Germinal center (tissue), 1 donor: ENCODE results near the gene BCAS3.
"Not testable (repeated sequence)": the region's sequence is repeated elsewhere in the genome, so short reads cannot be mapped to it uniquely, and the experiment has no call there.

ENCODE experiments used
- DNase-seq: peaks from one replicate; pipeline ENCODE4 v3.0.0; 2012; ENCODE audit warnings: mixed read lengths, low spot score

Gene BCAS3

DNA sequence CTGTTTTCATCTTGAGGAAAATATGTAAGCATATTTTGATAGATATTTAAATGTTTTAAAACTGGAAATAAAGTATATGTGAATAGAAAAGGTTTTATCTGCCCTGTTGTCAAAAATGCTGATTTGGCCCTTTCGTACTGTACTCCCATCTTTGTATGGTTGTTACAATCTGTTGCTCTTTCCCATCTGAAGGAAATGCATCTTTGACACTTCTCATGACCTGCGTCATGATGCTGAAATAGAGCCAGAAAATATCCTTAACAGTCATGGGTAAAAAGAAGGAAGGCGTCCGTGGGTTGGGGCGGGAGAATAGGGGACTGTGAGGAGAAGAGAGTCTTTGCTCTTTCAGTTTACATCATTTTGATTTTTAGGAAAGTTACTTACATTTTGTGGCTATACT lies 327.7 kb downstream of the BCAS3 start:
- no peak for DNase-seq

DNA sequence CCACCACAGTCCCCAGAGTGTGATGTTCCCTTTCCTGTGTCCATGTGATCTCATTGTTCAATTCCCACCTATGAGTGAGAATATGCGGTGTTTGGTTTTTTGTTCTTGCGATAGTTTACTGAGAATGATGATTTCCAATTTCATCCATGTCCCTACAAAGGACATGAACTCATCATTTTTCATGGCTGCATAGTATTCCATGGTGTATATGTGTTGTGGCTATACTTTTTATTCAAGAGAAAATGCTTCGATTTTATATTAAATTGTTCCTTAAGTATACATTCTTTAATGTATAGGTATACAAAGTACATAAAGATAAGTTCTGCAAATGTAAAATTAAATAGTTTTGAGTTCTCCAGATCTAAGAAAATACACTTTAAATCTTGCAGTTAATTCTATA lies 328.3 kb downstream of the BCAS3 start:
- DNase-seq, result not testable (repeated sequence)

DNA sequence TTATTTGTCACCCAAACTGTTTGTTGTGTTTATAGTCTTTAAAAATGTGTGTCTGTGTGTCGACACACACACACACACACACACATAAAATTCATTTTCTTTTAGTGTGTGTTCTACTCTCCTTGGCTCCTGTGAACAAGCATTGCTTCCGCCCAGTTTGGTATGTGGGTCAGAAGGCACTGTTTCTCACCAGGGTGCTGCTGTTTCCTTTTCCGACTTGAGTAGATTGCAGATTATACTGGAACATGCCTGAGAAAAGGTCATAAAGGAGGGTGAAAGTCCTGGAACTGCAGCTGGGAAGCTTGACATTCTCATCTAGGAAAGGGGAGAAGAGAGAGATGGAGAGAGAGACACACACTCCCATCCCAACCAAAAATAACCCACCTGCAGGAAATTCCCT lies 330.3 kb downstream of the BCAS3 start:
- DNase-seq, result no peak

DNA sequence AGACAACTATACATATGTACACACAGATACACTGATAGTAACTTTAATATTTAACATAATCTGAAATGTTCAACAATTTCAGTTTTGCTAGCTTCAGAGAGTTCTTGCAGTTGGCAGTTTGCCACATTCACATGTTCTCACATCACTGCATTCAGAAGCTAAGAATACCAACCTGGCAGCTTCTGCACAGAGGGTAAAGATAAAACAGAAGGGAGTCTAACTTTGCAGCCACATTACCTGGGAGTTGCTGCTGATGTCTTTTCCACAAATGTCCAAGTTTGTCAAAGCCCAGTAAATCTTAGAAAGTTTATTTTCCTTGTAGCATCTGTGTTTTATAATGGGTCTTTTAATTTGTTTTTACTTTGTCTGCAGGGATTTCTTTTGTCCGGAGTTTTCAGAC lies 332.0 kb downstream of the BCAS3 start:
- no peak for DNase-seq

DNA sequence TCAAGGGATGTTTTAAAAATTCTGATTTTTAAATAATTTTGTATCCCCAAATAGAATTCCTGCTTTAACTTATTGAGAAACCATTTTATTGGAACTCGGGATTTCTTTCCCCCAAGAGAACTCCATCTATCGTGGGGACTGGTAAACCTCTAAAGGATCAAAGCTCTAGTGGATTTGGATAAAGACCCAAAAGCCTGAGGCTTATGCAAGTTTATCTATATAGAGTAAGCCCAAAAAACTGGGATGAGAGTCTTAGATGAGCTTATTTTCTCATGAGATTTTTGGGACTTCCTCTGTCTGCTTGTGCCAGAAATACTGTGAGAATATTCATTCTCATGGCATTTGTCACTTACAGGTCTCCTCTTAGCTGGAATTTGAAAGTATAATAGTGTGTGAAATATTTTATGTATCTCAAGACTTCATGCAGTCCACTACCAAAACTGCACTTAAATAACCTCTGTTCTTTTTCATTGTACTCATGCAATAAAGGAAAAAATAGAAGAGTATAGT lies 333.1 kb downstream of the BCAS3 start:
- DNase-seq, result no peak

DNA sequence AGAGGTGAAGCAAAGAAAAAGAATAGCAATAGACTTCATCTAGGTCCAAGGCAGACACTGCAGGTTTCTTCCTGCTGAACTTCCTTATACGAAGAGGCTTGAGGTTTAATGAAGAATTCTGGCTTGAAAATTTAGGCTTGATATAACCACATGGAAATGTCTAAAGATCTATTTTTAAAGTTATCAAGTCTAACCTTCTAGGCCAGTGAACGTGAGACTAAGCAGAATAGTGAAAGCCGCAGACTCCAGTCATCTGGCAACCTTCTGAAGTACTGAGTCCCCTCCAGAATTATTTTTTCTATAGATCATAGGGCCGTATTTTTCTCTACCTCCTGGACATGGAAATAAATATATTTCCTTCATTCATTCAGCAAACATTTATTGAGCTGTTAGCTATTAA lies 333.6 kb downstream of the BCAS3 start:
- DNase-seq, result no peak

DNA sequence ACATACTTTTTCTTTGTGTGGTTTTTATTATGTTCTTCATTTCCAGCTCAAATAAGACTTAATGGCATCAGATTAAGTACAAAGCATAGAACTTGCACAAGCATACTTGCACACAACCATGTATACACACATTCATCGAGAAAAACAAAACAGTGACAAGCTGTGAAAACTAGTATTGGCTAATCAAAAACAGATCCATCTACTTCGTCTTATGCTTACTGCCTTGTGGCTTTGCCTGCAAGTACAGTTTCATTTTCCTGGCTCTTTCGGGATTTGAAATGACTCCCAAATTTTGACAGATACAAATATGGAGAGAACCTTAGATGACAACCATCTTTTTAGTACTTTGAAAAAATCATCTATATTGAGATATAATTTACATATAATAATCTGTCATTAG lies 338.3 kb downstream of the BCAS3 start:
- DNase-seq, result no peak

DNA sequence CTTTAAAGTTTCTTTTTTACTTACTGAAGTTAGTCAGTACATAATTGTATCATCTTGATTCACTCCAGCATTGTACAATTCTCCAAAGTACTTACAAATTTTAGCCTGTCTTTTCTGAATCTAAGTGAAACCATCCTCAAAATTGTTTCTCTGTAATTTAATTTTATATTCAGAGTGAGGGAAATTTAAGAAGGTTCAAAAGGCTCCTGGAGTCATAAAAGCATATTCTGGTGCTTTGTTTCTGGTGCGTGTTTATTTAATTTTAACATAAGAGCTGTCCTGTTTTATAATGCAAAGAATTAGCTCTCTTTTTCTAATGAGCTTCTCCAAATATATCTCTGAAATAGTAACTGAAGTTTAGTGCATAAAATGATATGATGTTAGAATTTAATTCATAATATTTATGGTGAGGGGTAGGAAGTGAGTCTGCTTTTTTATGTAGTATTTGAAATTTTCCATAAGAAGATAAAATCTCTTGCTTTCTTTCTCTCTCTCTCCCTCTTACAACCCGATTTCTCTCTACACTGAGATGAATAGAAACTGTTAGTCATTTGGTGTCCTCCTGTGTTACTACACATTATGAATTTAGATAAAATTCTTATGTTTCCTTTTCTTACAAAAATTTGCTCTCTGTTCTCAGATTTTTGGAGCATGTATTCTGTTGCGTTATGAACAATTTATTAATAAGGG lies 339.8 kb downstream of the BCAS3 start:
- DNase-seq, result no peak

DNA sequence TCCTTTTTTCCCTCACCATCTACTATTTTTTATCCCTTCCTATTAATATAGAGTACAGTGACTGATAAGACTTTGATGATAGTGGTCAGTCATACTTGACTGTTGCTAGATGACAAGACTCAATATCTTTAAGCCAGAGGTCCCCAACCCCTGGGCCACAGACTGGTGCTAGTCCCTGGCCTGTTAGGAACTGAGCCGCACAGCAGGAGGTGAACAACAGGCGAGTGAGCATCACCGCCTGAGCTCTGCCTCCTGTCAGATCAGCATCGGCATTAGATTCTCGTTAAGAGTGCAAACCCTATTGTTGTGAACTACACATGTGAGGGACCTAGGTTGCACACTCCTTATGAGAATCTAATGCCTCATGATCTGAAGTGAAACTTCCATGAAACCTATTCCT lies 341.3 kb downstream of the BCAS3 start:
- DNase-seq, result no peak

DNA sequence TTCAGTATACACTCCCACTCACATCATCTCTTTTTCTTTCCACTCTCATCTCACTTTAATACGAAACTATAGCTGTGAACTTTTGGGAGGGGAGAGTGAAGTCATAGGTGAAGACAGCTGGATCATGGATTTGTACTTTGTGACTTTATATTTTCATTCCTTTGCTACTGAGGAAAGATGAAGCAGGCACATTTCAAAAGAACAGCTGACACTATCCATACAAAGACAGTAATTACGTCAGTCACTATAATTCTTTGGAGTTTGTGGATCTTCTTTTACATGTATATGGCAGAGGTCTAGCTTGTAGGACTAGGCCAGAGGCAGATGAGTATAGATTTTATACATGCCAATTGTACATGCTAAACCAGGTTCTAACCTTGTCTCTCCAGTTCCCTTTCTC lies 346.3 kb downstream of the BCAS3 start:
- no peak for DNase-seq

DNA sequence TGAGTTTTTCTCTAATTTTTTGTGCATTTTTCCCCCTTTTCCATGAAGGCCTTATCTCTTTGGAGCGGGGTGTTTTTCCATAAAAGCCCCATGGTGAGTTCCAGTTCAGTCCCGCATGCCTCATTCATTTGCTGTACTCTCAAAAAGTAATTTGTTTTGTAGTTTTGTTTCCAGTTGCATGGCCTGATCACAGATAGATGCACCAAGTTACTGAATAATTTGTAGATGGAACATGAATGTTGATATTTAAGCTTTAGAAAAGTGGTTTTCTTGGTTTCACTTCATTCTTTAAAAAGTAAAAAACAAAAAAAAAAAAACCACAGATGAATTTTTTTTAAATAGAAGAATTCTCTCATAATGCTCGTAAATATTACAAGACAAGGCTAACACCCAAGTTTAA lies 349.2 kb downstream of the BCAS3 start:
- DNase-seq, result no peak

DNA sequence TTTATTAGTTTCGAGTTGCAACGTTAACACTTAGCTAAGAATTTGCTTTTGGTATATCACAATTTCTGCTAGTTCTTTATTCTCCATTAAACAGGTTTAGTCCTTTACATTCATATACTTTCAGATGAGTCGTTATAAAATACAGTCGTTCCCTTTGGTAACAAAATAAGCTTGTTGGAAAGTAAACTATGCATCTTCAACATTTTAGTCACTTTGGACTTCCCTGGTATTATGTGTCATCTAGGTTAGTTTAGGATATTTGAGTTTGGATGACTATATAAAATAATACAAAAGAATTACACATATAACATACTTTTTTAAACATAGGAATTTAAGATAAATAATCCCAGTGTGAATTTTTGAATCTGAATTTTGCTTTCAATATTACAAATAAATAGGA lies 351.5 kb downstream of the BCAS3 start:
- no peak for DNase-seq

DNA sequence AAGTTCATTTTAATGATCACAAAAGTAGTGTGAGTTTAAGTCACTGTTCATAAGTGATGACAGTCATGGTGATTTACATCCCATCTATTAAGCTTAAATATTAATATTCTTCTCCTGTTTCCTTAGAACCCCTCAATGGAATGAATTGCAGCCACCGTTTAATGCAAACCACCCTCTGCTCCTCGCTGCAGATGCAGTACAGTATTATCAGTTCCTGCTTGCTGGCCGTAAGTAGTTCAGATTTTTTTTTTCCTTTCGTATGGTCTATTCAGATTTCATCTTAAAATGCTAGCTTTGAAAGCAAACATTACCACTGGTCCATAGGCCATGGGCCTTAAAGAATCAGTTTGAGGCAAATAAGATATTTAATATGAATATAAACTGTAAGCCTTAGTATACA lies 363.0 kb downstream of the BCAS3 start:
- DNase-seq, result no peak

DNA sequence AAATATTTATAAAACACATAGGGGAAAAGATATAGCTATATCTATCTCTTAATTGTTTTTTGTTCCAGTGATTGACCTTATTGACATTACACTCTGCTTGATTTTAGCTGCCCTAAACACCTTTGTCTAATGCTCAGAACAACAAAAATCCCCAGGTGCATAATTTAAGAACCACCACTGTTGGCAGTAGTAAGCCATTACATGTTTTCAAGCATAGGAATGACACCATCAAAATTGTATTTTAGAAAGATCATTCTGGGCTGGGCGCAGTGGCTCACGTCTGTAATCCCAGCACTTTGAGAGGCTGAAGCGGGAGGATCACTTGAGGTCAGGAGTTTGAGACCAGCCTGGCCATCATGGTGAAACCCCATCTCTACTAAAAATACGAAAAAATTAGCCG lies 364.7 kb downstream of the BCAS3 start:
- not testable (repeated sequence) for DNase-seq

DNA sequence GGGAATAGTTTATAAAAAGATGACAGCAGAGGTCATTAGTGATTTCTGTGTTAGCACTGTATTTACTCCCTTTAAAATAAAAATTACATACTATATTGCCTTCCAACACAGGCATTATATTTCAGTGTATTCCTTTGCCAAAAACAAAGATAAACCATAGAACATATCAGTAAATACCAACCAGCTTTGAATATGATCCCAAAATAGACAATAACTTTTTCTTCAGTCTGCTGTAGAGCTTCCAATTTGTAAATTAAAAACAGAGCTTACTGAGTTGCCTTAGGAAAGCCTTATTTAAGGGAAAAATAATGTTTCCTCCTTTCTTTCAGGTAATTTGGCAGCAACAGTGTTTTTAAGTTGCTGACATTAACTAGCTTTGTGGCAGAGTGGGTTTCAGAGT lies 369.9 kb downstream of the BCAS3 start:
- no peak for DNase-seq

DNA sequence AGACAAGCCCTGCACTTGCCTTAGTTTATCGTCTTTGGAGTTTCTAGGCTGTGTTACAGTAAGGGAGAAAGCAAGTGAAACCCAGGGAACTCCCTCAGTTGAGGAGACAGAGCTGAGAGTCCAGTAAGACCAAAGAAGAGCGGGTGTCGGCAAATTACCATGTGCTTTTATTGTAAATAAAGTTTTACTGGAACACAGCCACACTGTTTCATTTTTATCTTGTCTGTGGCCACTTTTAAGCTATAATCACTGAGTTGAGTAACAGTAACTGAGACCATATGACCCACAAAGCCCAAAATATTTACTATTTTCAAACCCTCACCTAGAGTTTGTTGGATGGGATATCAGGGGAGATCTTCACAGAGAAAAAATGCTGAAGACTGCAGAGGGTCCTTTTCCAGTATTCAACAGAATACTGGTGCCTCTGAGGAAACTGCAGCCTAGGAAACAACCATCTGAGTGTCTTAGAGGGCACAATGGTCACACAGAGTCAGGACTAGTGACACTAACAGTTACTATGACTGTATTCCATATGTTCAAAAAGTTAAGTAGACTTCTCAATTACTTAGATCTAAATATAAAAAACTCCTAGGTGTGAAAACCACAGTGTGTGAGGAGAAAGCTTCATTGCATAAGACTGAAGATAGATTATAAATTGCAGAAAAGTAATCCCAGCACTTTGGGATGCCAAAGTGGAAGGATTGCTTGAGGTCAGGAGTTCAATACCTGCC lies 370.9 kb downstream of the BCAS3 start:
- no peak for DNase-seq

DNA sequence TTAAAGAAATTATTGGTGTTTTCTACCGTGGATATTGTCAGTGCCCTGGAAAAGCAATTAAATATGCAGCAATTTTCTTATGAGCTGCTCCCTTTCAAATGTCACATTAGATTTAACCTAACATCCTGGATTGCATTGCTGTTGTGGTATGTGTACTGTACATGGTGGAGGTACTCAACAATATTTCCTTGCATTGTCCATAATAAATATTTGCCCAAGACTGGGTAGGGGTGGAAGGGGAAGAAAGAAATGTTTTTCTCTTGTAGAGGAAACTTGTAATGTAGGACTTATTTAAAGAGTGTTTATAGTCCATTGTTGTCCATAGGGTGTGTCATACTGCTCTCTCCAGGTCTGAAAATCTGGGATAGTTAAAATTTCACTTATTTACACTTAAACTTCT lies 375.8 kb downstream of the BCAS3 start:
- DNase-seq, result no peak

DNA sequence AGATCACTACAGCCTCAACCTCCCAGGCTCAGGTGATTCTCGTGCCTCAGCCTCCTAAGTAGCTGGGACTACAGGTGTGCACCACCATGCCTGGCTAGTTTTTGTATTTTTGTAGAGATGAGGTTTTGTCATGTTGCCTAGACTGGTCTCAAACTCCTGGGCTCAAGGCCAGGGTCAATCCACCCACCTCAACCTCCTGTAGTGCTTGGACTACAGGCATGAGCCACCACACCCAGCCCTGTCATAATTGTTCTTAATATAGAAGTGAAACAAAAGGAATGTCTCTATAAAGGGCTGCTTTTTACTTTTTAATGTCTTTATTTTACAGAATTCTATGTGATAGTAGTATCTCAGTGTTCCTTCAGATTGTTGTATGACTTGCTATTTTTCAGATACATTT lies 376.8 kb downstream of the BCAS3 start:
- DNase-seq, result no peak

DNA sequence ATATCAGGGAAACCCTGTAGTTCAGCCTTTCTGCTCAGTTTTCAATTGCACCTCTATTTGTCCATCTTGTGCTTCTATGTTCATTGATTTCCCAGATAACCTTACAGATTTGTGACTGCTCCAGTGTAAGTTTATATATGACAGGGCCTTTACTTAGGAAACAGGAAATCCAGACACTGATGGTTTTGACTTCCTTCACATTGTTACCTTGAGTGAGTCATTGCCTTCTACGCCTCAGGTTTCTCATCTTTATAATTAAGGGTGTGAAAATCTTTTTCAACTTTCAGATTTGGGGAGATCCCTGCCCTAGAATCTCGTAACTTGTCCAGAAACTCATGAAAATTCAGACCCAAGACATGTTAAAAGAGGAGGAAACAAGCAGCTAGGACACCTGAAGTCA lies 379.6 kb downstream of the BCAS3 start:
- no peak for DNase-seq

DNA sequence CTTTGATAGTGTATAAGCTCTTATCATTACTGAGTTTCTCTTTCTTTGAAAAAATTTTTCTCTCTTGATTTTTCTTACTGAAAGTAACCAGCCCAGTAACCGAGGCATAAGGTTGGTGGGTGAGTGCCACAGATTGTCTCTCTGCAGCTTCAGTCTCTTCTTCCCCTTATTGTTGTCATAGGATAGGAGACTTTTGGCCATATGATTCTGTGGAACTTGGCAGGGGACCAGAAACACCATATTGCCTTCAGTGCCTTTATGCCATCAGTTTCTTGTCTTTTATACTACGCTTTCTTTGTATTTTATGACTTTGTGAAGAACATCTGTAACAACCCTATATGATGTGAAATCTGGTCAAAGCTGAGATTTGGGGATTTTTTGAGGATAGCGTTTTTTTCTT lies 380.4 kb downstream of the BCAS3 start:
- no peak for DNase-seq

DNA sequence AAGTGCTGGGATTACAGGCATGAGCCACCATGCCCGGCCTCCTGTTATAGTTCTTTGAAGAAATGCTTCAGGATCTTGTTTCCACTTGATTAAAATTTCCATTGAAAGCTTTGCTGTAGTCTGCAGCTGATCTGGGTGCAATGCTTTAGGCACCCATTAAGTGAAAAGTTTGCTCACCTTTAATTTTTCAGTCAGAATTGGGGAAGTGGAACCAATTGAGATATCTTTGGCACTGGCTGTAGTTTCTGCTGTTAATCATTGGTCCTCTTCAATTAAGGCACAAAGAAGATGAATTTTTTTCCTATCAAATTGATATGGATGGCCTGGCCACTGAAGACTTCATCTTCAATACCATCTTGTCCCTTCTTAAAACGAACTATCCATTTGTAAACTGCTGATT lies 385.9 kb downstream of the BCAS3 start:
- no peak for DNase-seq

DNA sequence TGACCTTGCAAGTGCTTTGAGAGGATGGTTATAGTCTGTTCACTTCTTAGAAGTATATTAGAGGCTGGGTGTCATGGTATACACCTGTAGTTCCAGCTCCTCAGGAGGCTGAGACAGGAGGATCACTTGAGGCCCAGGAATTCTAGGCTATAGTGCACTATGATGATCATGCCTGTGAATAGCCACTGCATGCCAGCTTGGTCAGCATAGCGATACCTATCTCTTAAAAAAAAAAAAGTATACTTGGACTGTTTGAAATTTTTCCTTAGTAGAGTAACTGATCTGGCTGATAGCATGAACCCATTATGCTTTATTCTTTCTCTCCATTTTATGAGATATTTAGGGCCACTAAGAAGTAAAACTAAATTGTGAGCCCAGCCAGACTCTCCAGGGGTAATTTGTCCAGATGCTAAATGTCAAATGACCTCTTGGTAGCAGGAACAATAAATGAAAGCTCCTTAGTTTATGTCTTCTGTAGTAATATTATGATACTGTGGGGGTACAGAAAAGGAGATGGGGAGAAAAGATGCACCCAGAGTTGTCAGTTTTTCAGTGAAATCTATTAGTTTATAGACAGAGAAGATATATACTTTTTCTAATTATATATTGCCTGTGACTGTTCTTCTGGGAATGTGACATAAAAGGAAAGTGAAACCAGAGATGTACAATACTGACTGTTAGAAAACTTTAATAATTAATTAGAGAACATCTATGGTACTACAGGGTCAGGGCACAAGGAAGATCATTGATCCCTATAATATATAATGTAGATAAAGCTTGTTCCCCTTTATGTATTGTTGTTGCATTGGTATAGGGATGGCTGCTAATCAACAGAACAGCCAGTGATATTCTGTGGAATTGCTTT lies 386.7 kb downstream of the BCAS3 start:
- DNase-seq, result no peak

DNA sequence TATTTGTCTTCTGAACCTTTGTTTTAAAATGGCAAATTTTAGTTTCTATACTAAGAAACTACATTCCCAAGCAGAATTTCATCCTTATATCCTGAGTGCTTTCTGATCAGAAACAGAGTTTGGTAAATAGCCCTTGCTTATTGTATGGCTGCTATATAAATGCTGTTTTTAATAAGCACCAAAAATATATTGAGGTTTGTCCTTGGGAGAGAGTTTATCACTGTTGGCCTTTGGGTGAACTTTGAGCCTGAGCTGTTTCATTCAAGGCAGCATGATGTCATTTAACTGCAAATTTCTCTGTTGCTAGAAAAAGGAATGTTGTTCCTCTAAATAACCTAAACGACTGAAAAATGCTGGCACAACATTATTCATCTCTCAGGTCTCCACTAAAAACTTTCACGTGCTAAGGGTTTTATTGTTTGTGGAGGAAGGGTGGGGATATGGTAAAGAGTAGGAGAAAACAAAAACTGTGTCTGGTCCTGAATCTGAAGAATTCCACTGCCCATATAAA lies 387.7 kb downstream of the BCAS3 start:
- DNase-seq, result no peak
